Heart left ventricle (tissue), 11 donors: ENCODE results near the gene ACAP3. TPM values are rescaled to one million over a fixed set of nuclear protein-coding genes. Genes with fewer than 3 reads are reported as not detected.

Experiments used
- microRNA-seq, 4 donors: library from miRNA; unstranded; fragments of <30 nt; microRNA quantifications; one replicate each; pipeline versions ENCODE4 to v1.2.0, GENCODE V29; 2017 to 2020
- polyA plus RNA-seq, 2 donors: library from polyadenylated mRNA; stranded (reverse); fragments of 200-250 nt; gene quantifications; one replicate each; pipeline ENCODE4 v1.2.3, GENCODE V29; 2013
- total RNA-seq, 9 donors: library from RNA; depleted of rRNA in 2 of 9; stranded (reverse); fragments of >200 nt in 2 of 9; fragmentation: NEBNext Ultra II Directional in 3 of 9; extraction: Animal tissue kit (Norgen Biotek cat#: 25700) in 3 of 9; gene quantifications; one replicate each; pipeline versions ENCODE4 v1.1.0 to v1.2.4, GENCODE V29; 2016 to 2023
- donor health status: ischemic (EF 13 %, LVEDD 7.1; RV severe dilation, severe dysfunction).
- donor health status: healthy with polysubstance abuse.
- donor health status: DM: no; HTN: yes; CAD: no.
- donor health status: DM: no; HTN: no; CAD: no.
- donor health status: ischemic (EF 25% LVEDD 5.7; RV mildly dilated, moderate dysfunction).
- donor health status: healthy.
- donor health status: DM: yes; HTN: yes; CAD: no.
- donor health status: PGD.
- donor health status: nonischemic (EF 23%, LVEDD 6.1; RV moderate dilation, normal function).

Gene ACAP3
- total and polyA plus RNA-seq, 11 donors, result 20.1 to 59.5 (median 34.1) TPM

Small RNA genes lying within 50 kb of the gene (microRNA-seq; reads per million reads assigned to microRNA genes)
- gene MIR6726 (1.0 to 11.0 (median 4.2) reads per million in 4 donors), gene MIR6727 (0 to 0.13 (median 0) reads per million in 4 donors), gene MIR6808 (0 to 0.62 (median 0.10) reads per million in 4 donors)

Other genes starting within 250 kb of the ACAP3 start
- gene RNF223, start 233.6 kb downstream of the ACAP3 start, total RNA-seq, result not detected
- not detected for gene RNF223, start 233.6 kb downstream of the ACAP3 start, polyA plus RNA-seq
- gene C1orf159, start 191.8 kb downstream of the ACAP3 start, total RNA-seq, result 1 to 10 TPM; 3.7 to 6.6 (median 4.2) TPM
- 1 to 10 TPM; 7.1 to 7.2 TPM for gene C1orf159, start 191.8 kb downstream of the ACAP3 start, polyA plus RNA-seq
- under 1 TPM in 5 of 9 donors, not detected in 4; 0.14 to 0.53 (median 0.27) TPM for gene TTLL10, start 134.1 kb downstream of the ACAP3 start, total RNA-seq
- under 1 TPM; 0.03 to 0.19 TPM for gene TTLL10, start 134.1 kb downstream of the ACAP3 start, polyA plus RNA-seq
- gene TNFRSF18, start 101.3 kb downstream of the ACAP3 start, total RNA-seq, result under 1 TPM in 2 of 9 donors, not detected in 7; 0.77 to 0.93 TPM
- under 1 TPM in 1 of 2 donors, not detected in 1; 0.24 TPM for gene TNFRSF18, start 101.3 kb downstream of the ACAP3 start, polyA plus RNA-seq
- 10 to 100 TPM in 1 of 9 donors, 1 to 10 TPM in 8; 1.1 to 23.8 (median 2.7) TPM for gene TNFRSF4, start 93.8 kb downstream of the ACAP3 start, total RNA-seq
- 1 to 10 TPM; 3.2 to 4.0 TPM for gene TNFRSF4, start 93.8 kb downstream of the ACAP3 start, polyA plus RNA-seq
- 100 to 1,000 TPM; 102 to 167 (median 120) TPM for gene SDF4, start 75.9 kb downstream of the ACAP3 start, total RNA-seq
- gene SDF4, start 75.9 kb downstream of the ACAP3 start, polyA plus RNA-seq, result 100 to 1,000 TPM; 102 to 212 TPM
- 10 to 100 TPM in 7 of 9 donors, 1 to 10 TPM in 2; 8.1 to 21.4 (median 11.2) TPM for gene B3GALT6, start 75.7 kb downstream of the ACAP3 start, total RNA-seq
- gene B3GALT6, start 75.7 kb downstream of the ACAP3 start, polyA plus RNA-seq, result 10 to 100 TPM in 1 of 2 donors, 1 to 10 TPM in 1; 6.7 to 15.7 TPM
- gene C1QTNF12, start 61.2 kb downstream of the ACAP3 start, total RNA-seq, result 1 to 10 TPM in 2 of 9 donors, under 1 TPM in 5, not detected in 2; 0.72 to 3.5 (median 0.85) TPM
- gene C1QTNF12, start 61.2 kb downstream of the ACAP3 start, polyA plus RNA-seq, result under 1 TPM; 0.84 to 0.93 TPM
- gene UBE2J2, start 34.1 kb downstream of the ACAP3 start, total RNA-seq, result 10 to 100 TPM; 23.3 to 43.9 (median 33.2) TPM
- gene UBE2J2, start 34.1 kb downstream of the ACAP3 start, polyA plus RNA-seq, result 10 to 100 TPM; 38.7 to 53.6 TPM
- 10 to 100 TPM in 1 of 9 donors, 1 to 10 TPM in 5, under 1 TPM in 3; 0.81 to 12.2 (median 3.7) TPM for gene SCNN1D, start 27.5 kb downstream of the ACAP3 start, total RNA-seq
- gene SCNN1D, start 27.5 kb downstream of the ACAP3 start, polyA plus RNA-seq, result 1 to 10 TPM in 1 of 2 donors, under 1 TPM in 1; 0.47 to 6.2 TPM
- 10 to 100 TPM in 4 of 9 donors, 1 to 10 TPM in 5; 6.8 to 17.7 (median 9.7) TPM for gene PUSL1, start 667 bp upstream of the ACAP3 start, total RNA-seq
- gene PUSL1, start 667 bp upstream of the ACAP3 start, polyA plus RNA-seq, result 10 to 100 TPM; 16.0 to 16.2 TPM
- gene INTS11, start 16.7 kb upstream of the ACAP3 start, total RNA-seq, result 10 to 100 TPM; 46.8 to 91.3 (median 67.6) TPM
- 100 to 1,000 TPM in 1 of 2 donors, 10 to 100 TPM in 1; 81.7 to 117 TPM for gene INTS11, start 16.7 kb upstream of the ACAP3 start, polyA plus RNA-seq
- gene CPTP, start 16.9 kb upstream of the ACAP3 start, total RNA-seq, result 100 to 1,000 TPM in 2 of 9 donors, 10 to 100 TPM in 7; 50.7 to 220 (median 72.4) TPM
- 100 to 1,000 TPM in 1 of 2 donors, 10 to 100 TPM in 1; 57.6 to 226 TPM for gene CPTP, start 16.9 kb upstream of the ACAP3 start, polyA plus RNA-seq
- under 1 TPM; 0.21 to 0.80 (median 0.38) TPM for gene TAS1R3, start 23.4 kb upstream of the ACAP3 start, total RNA-seq
- gene TAS1R3, start 23.4 kb upstream of the ACAP3 start, polyA plus RNA-seq, result 1 to 10 TPM in 1 of 2 donors, under 1 TPM in 1; 0.24 to 1.3 TPM
- gene DVL1, start 41.5 kb upstream of the ACAP3 start, total RNA-seq, result 100 to 1,000 TPM in 3 of 9 donors, 10 to 100 TPM in 6; 75.3 to 177 (median 85.3) TPM
- gene DVL1, start 41.5 kb upstream of the ACAP3 start, polyA plus RNA-seq, result 100 to 1,000 TPM; 110 to 129 TPM
- gene MXRA8, start 50.6 kb upstream of the ACAP3 start, total RNA-seq, result 10 to 100 TPM; 10.5 to 49.3 (median 20.0) TPM
- 10 to 100 TPM; 17.7 to 19.5 TPM for gene MXRA8, start 50.6 kb upstream of the ACAP3 start, polyA plus RNA-seq
- gene AURKAIP1, start 67.3 kb upstream of the ACAP3 start, total RNA-seq, result 100 to 1,000 TPM; 157 to 273 (median 188) TPM
- 100 to 1,000 TPM; 268 to 465 TPM for gene AURKAIP1, start 67.3 kb upstream of the ACAP3 start, polyA plus RNA-seq
- 10 to 100 TPM; 35.4 to 66.5 (median 50.7) TPM for gene CCNL2, start 91.4 kb upstream of the ACAP3 start, total RNA-seq
- gene CCNL2, start 91.4 kb upstream of the ACAP3 start, polyA plus RNA-seq, result 10 to 100 TPM; 42.3 to 87.8 TPM
- 100 to 1,000 TPM; 112 to 208 (median 128) TPM for gene MRPL20, start 99.4 kb upstream of the ACAP3 start, total RNA-seq
- 100 to 1,000 TPM; 147 to 238 TPM for gene MRPL20, start 99.4 kb upstream of the ACAP3 start, polyA plus RNA-seq
- gene ANKRD65, start 113.3 kb upstream of the ACAP3 start, total RNA-seq, result 1 to 10 TPM in 8 of 9 donors, under 1 TPM in 1; 0.58 to 4.0 (median 1.3) TPM
- 1 to 10 TPM in 1 of 2 donors, under 1 TPM in 1; 0.86 to 1.5 TPM for gene ANKRD65, start 113.3 kb upstream of the ACAP3 start, polyA plus RNA-seq
- 10 to 100 TPM; 11.0 to 49.5 (median 18.8) TPM for gene VWA1, start 127.8 kb upstream of the ACAP3 start, total RNA-seq
- 10 to 100 TPM in 1 of 2 donors, 1 to 10 TPM in 1; 7.0 to 13.2 TPM for gene VWA1, start 127.8 kb upstream of the ACAP3 start, polyA plus RNA-seq
- gene ATAD3C, start 141.8 kb upstream of the ACAP3 start, total RNA-seq, result 1 to 10 TPM in 3 of 9 donors, under 1 TPM in 4, not detected in 2; 0.12 to 3.4 (median 0.60) TPM
- gene ATAD3C, start 141.8 kb upstream of the ACAP3 start, polyA plus RNA-seq, result under 1 TPM; 0.49 to 0.53 TPM
- 10 to 100 TPM in 2 of 9 donors, 1 to 10 TPM in 7; 2.2 to 12.1 (median 5.8) TPM for gene ATAD3B, start 163.8 kb upstream of the ACAP3 start, total RNA-seq
- gene ATAD3B, start 163.8 kb upstream of the ACAP3 start, polyA plus RNA-seq, result 10 to 100 TPM; 11.0 to 15.6 TPM
- gene ATAD3A, start 204.2 kb upstream of the ACAP3 start, total RNA-seq, result 10 to 100 TPM; 11.3 to 25.3 (median 18.1) TPM
- gene ATAD3A, start 204.2 kb upstream of the ACAP3 start, polyA plus RNA-seq, result 10 to 100 TPM; 21.5 to 49.5 TPM
- 1 to 10 TPM in 8 of 9 donors, not detected in 1; 2.6 to 5.6 (median 4.2) TPM for gene TMEM240, start 232.7 kb upstream of the ACAP3 start, total RNA-seq
- gene TMEM240, start 232.7 kb upstream of the ACAP3 start, polyA plus RNA-seq, result 10 to 100 TPM in 1 of 2 donors, 1 to 10 TPM in 1; 1.5 to 12.4 TPM